ENCODE results near the gene PRCC.
A peak's percentile ranks its signal among the peaks of the same experiment; 100 is the strongest.

DNA sequence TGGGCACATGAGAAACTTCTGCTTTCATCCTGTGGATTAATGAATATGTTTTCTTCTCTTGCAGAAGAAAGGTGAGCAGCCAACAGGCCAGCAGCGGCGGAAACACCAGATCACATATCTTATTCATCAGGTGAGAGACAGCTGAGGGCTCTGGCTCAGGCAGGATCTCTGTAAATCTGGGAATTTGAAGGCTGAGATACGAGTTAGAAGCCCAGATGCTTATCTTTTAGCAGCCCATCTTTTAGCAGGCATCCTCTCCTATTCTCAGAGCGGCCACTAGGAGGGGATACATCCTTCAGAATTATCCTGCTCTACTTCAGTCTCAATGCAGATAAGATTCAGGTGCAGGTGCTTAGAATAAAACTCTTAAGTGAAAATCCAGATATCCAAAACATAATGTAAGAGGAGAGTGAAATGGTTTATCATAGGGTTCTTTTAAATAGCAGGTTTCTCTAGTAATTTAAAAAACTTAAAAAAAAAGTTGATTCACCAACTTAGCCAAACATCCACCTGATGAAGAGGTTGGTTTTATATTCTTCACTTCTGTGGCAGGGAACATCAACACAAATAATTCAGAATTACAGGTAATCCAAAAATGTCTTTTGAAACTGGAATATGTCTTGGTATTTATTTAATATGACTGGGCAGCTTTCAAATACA is 30.0 kb downstream of the PRCC start:
- TF ChIP-seq, protein P1, sequence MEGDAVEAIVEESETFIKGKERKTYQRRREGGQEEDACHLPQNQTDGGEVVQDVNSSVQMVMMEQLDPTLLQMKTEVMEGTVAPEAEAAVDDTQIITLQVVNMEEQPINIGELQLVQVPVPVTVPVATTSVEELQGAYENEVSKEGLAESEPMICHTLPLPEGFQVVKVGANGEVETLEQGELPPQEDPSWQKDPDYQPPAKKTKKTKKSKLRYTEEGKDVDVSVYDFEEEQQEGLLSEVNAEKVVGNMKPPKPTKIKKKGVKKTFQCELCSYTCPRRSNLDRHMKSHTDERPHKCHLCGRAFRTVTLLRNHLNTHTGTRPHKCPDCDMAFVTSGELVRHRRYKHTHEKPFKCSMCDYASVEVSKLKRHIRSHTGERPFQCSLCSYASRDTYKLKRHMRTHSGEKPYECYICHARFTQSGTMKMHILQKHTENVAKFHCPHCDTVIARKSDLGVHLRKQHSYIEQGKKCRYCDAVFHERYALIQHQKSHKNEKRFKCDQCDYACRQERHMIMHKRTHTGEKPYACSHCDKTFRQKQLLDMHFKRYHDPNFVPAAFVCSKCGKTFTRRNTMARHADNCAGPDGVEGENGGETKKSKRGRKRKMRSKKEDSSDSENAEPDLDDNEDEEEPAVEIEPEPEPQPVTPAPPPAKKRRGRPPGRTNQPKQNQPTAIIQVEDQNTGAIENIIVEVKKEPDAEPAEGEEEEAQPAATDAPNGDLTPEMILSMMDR (conservative IDR thresholded peaks at IDR 0.05) = peak; percentile 90
- no peak for TF ChIP-seq ZFX (IDR thresholded peaks at IDR 0.05)
